Activated T-helper 17 cell treated with anti-CD3 and anti-CD28 coated beads, Interleukin-2, amount 50 U/mL, for 72 hours (primary cell): Measurements from ENCODE around the gene SLC38A9. TPM values are rescaled to one million over a fixed set of nuclear protein-coding genes. Genes with fewer than 3 reads are reported as not detected.
"Not testable (repeated sequence)": the region's sequence is repeated elsewhere in the genome, so short reads cannot be mapped to it uniquely, and the experiment has no call there.

Experiments
- ATAC-seq: fragments of 150-1000 bp; cut with Tn5 transposase; replicated peaks from 2 replicates; pipeline ENCODE4 v1.10.0; 2021; ENCODE audit warnings: mild to moderate bottlenecking, moderate library complexity
- H3K27ac Mint-ChIP-seq: one replicate; pipeline ENCODE4 v1.8.0; 2022; ENCODE audit warnings: mixed read lengths
- H3K27me3 Mint-ChIP-seq: one replicate; pipeline ENCODE4 v1.8.0; 2022; ENCODE audit warnings: mixed read lengths
- H3K36me3 Mint-ChIP-seq: one replicate; pipeline ENCODE4 v1.8.0; 2022; ENCODE audit warnings: low read depth, mild to moderate bottlenecking, mixed read lengths
- H3K4me1 Mint-ChIP-seq: one replicate; pipeline ENCODE4 v1.8.0; 2022; ENCODE audit warnings: mixed read lengths
- H3K4me3 Mint-ChIP-seq: one replicate; pipeline ENCODE4 v1.8.0; 2022; ENCODE audit warnings: mild to moderate bottlenecking, mixed read lengths
- H3K9me3 Mint-ChIP-seq: one replicate; pipeline ENCODE4 v1.8.0; 2022; ENCODE audit warnings: mixed read lengths
- total RNA-seq, 2 donors: library from RNA; stranded (reverse); gene quantifications; one replicate each; pipeline ENCODE4 v1.2.3, GENCODE V29; 2022

The SLC38A9 gene
- total RNA-seq, 2 donors from 2014 or later: 12.5 to 21.7 TPM

GRCh38 chr5:55720188-55720703 lies 8.1 kb upstream of the SLC38A9 start:
- Mint-ChIP-seq H3K27ac (no peak overlapping the region), H3K4me1 (no peaks in the 10 kb centered on the region), H3K9me3 (no peaks in the 10 kb centered on the region), H3K4me3 (no peak overlapping the region), H3K27me3 (no peaks in the 10 kb centered on the region), H3K36me3 (no peaks in the 10 kb centered on the region)
- no peak for ATAC-seq

GRCh38 chr5:55719026-55719425 lies 6.9 kb upstream of the SLC38A9 start:
- H3K4me1 Mint-ChIP-seq, H3K9me3 Mint-ChIP-seq, H3K4me3 Mint-ChIP-seq, ATAC-seq, H3K27ac Mint-ChIP-seq, H3K27me3 Mint-ChIP-seq, H3K36me3 Mint-ChIP-seq: not testable (repeated sequence)

- H3K4me3 Mint-ChIP-seq: no peak overlapping the region
- no peaks in the 10 kb centered on the region for H3K9me3 Mint-ChIP-seq
- no peak for ATAC-seq
- no peak overlapping the region for H3K27ac Mint-ChIP-seq
- H3K36me3 Mint-ChIP-seq: no peaks in the 10 kb centered on the region
- peaks cover 5% of the 10 kb centered on the region for H3K4me1 Mint-ChIP-seq
- H3K27me3 Mint-ChIP-seq: no peaks in the 10 kb centered on the region
Observed at GRCh38 chr5:55715519-55716078, 3.5 kb upstream of the SLC38A9 start.

- Mint-ChIP-seq H3K9me3 (no peaks in the 10 kb centered on the region), H3K27ac (no peak overlapping the region), H3K27me3 (no peaks in the 10 kb centered on the region), H3K4me3 (no peak overlapping the region), H3K4me1 (peaks cover 5% of the 10 kb centered on the region), H3K36me3 (no peaks in the 10 kb centered on the region)
- ATAC-seq: no peak
Observed at GRCh38 chr5:55714749-55715148, 2.6 kb upstream of the SLC38A9 start.

- Mint-ChIP-seq H3K36me3 (no peaks in the 10 kb centered on the region), H3K27me3 (no peaks in the 10 kb centered on the region), H3K27ac (no peak overlapping the region), H3K9me3 (no peaks in the 10 kb centered on the region), H3K4me1 (peaks cover 5% of the 10 kb centered on the region), H3K4me3 (no peak overlapping the region)
- ATAC-seq: no peak
Observed at GRCh38 chr5:55714339-55714738, 2.2 kb upstream of the SLC38A9 start.

- H3K9me3 Mint-ChIP-seq: no peaks in the 10 kb centered on the region
- H3K27me3 Mint-ChIP-seq: no peaks in the 10 kb centered on the region
- peaks cover 4% of the 10 kb centered on the region for H3K36me3 Mint-ChIP-seq
- H3K27ac Mint-ChIP-seq: no peak overlapping the region
- H3K4me1 Mint-ChIP-seq: peaks cover 9% of the 10 kb centered on the region
- ATAC-seq: no peak
- H3K4me3 Mint-ChIP-seq: no peak overlapping the region
Observed at GRCh38 chr5:55713871-55714270, 1.7 kb upstream of the SLC38A9 start.

- Mint-ChIP-seq H3K27ac (peak overlapping the region; percentile 96), H3K4me3 (peak overlapping the region; percentile 97), H3K9me3 (no peaks in the 10 kb centered on the region), H3K36me3 (peaks cover 14% of the 10 kb centered on the region), H3K4me1 (peaks cover 10% of the 10 kb centered on the region), H3K27me3 (no peaks in the 10 kb centered on the region)
- ATAC-seq: no peak
Observed at GRCh38 chr5:55711507-55712022, 559 bp downstream of the SLC38A9 start.

- H3K4me3 Mint-ChIP-seq: no peak overlapping the region
- no peak for ATAC-seq
- H3K27me3 Mint-ChIP-seq: no peaks in the 10 kb centered on the region
- peaks cover 10% of the 10 kb centered on the region for H3K4me1 Mint-ChIP-seq
- no peaks in the 10 kb centered on the region for H3K9me3 Mint-ChIP-seq
- H3K36me3 Mint-ChIP-seq: peaks cover 18% of the 10 kb centered on the region
- H3K27ac Mint-ChIP-seq: no peak overlapping the region
Observed at GRCh38 chr5:55708732-55709131, 3.4 kb downstream of the SLC38A9 start.

- Mint-ChIP-seq H3K36me3 (peaks cover 36% of the 10 kb centered on the region), H3K4me1 (peaks cover 13% of the 10 kb centered on the region), H3K27ac (no peak overlapping the region), H3K27me3 (no peaks in the 10 kb centered on the region), H3K9me3 (no peaks in the 10 kb centered on the region), H3K4me3 (no peak overlapping the region)
- no peak for ATAC-seq
Observed at GRCh38 chr5:55706230-55706629, 5.9 kb downstream of the SLC38A9 start.

GRCh38 chr5:55702598-55703345 lies 9.4 kb downstream of the SLC38A9 start:
- no peaks in the 10 kb centered on the region for H3K27me3 Mint-ChIP-seq
- no peak for ATAC-seq
- peaks cover 33% of the 10 kb centered on the region for H3K36me3 Mint-ChIP-seq
- no peak overlapping the region for H3K27ac Mint-ChIP-seq
- no peaks in the 10 kb centered on the region for H3K9me3 Mint-ChIP-seq
- H3K4me1 Mint-ChIP-seq: peaks cover 14% of the 10 kb centered on the region
- no peak overlapping the region for H3K4me3 Mint-ChIP-seq

GRCh38 chr5:55701462-55702103 lies 10.5 kb downstream of the SLC38A9 start:
- Mint-ChIP-seq H3K36me3 (peaks cover 42% of the 10 kb centered on the region), H3K27me3 (no peaks in the 10 kb centered on the region), H3K4me1 (peaks cover 14% of the 10 kb centered on the region), H3K9me3 (no peaks in the 10 kb centered on the region), H3K4me3 (no peak overlapping the region), H3K27ac (no peak overlapping the region)
- no peak for ATAC-seq

- no peak for ATAC-seq
- H3K9me3 Mint-ChIP-seq: no peaks in the 10 kb centered on the region
- no peak overlapping the region for H3K4me3 Mint-ChIP-seq
- H3K4me1 Mint-ChIP-seq: peaks cover 14% of the 10 kb centered on the region
- no peak overlapping the region for H3K27ac Mint-ChIP-seq
- no peaks in the 10 kb centered on the region for H3K27me3 Mint-ChIP-seq
- H3K36me3 Mint-ChIP-seq: peaks cover 42% of the 10 kb centered on the region
Observed at GRCh38 chr5:55700745-55701144, 11.4 kb downstream of the SLC38A9 start.

- peaks cover 51% of the 10 kb centered on the region for H3K36me3 Mint-ChIP-seq
- H3K27ac Mint-ChIP-seq: no peak overlapping the region
- H3K9me3 Mint-ChIP-seq: no peaks in the 10 kb centered on the region
- no peak overlapping the region for H3K4me3 Mint-ChIP-seq
- no peak for ATAC-seq
- peaks cover 14% of the 10 kb centered on the region for H3K4me1 Mint-ChIP-seq
- no peaks in the 10 kb centered on the region for H3K27me3 Mint-ChIP-seq
Observed at GRCh38 chr5:55699041-55699688, 13.0 kb downstream of the SLC38A9 start.

- peaks cover 34% of the 10 kb centered on the region for H3K36me3 Mint-ChIP-seq
- H3K27me3 Mint-ChIP-seq, H3K27ac Mint-ChIP-seq, H3K4me3 Mint-ChIP-seq, ATAC-seq, H3K9me3 Mint-ChIP-seq: not testable (repeated sequence)
- H3K4me1 Mint-ChIP-seq: peaks cover 14% of the 10 kb centered on the region
Observed at GRCh38 chr5:55696704-55697103, 15.4 kb downstream of the SLC38A9 start.
